Left lobe of liver (tissue), 2 donors: Measurements from ENCODE around the gene AREL1. TPM values are rescaled to one million over a fixed set of nuclear protein-coding genes. Genes with fewer than 3 reads are reported as not detected.
"Not testable (repeated sequence)": the region's sequence is repeated elsewhere in the genome, so short reads cannot be mapped to it uniquely, and the experiment has no call there.

Experiments used
- ATAC-seq: fragments of 200-7000 bp; cut with Tn5 transposase; one replicate; pipeline ENCODE4 v1.9.1; 2020; ENCODE audit warnings: mild to moderate bottlenecking, moderate library complexity
- DNase-seq: peaks from one replicate; pipeline ENCODE4 v3.0.0-alpha.2; 2020; ENCODE audit warnings: low spot score
- total RNA-seq: library from RNA; stranded (reverse); gene quantifications from one replicate; pipeline ENCODE4 v1.2.1, GENCODE V29; 2021
- donor health status: DM: no; HTN: no; CAD: no; lungs with moderate emphysema.
- donor health status: DM: no; HTN: yes; CAD: no.

Gene AREL1
- 18.4 TPM for total RNA-seq

GRCh38 chr14:74712499-74713394 lies at the start of gene AREL1, which contains the start of gene FCF1:
AREL1 (minus strand) TSS chr14:74713080; CDS start chr14:74685615, 27,465 bp downstream.
FCF1 (plus strand) TSS chr14:74713144; CDS start chr14:74713198, 54 bp downstream.
- peak; percentile 99 for ATAC-seq
- DNase-seq, result peak; percentile 87

- ATAC-seq, DNase-seq: not testable (repeated sequence)
These were observed 45.6 kb upstream of the AREL1 start for GRCh38 chr14:74758505-74758904.

GRCh38 chr14:74756326-74756725 lies 43.4 kb upstream of the AREL1 start:
- no peak for ATAC-seq

GRCh38 chr14:74754899-74755298 lies 42.0 kb upstream of the AREL1 start:
- ATAC-seq (no peak), DNase-seq (no peak)

More at GRCh38 chr14:74756326-74756725, 43.4 kb upstream of the AREL1 start:
- DNase-seq, result no peak

GRCh38 chr14:74754157-74754556 lies 41.3 kb upstream of the AREL1 start:
- no peak for DNase-seq
- ATAC-seq, result no peak

GRCh38 chr14:74747237-74747636 lies 34.4 kb upstream of the AREL1 start:
- DNase-seq (no peak), ATAC-seq (no peak)

- DNase-seq (no peak), ATAC-seq (no peak)
These were observed 26.6 kb upstream of the AREL1 start for GRCh38 chr14:74739293-74740030.

- ATAC-seq, result no peak
- DNase-seq, result no peak
These were observed 25.0 kb upstream of the AREL1 start for GRCh38 chr14:74737753-74738325.

- ATAC-seq (no peak), DNase-seq (no peak)
These were observed 22.2 kb upstream of the AREL1 start for GRCh38 chr14:74735125-74735524.

- DNase-seq (no peak), ATAC-seq (no peak)
These were observed 20.3 kb upstream of the AREL1 start for GRCh38 chr14:74733221-74733620.

GRCh38 chr14:74732387-74732786 lies 19.5 kb upstream of the AREL1 start:
- ATAC-seq (no peak), DNase-seq (no peak)

- DNase-seq (no peak), ATAC-seq (peak; percentile 82)
These were observed 10.3 kb upstream of the AREL1 start for GRCh38 chr14:74723134-74723533.

GRCh38 chr14:74720526-74720925 lies 7.6 kb upstream of the AREL1 start:
- ATAC-seq (no peak), DNase-seq (no peak)

GRCh38 chr14:74713395-74713735 lies 485 bp upstream of the AREL1 start:
- ATAC-seq (peak; percentile 9), DNase-seq (no peak)

GRCh38 chr14:74711651-74712050 lies 1.2 kb downstream of the AREL1 start:
- ATAC-seq (no peak), DNase-seq (no peak)

- DNase-seq (no peak), ATAC-seq (no peak)
These were observed 2.4 kb downstream of the AREL1 start for GRCh38 chr14:74710480-74710879.

- ATAC-seq (no peak), DNase-seq (no peak)
These were observed 7.0 kb downstream of the AREL1 start for GRCh38 chr14:74705613-74706500.

GRCh38 chr14:74704656-74705055 lies 8.2 kb downstream of the AREL1 start:
- ATAC-seq, result no peak
- DNase-seq, result no peak

GRCh38 chr14:74703043-74703442 lies 9.8 kb downstream of the AREL1 start:
- DNase-seq (no peak), ATAC-seq (no peak)

GRCh38 chr14:74702293-74702692 lies 10.6 kb downstream of the AREL1 start:
- no peak for ATAC-seq

GRCh38 chr14:74698465-74698864 lies 14.4 kb downstream of the AREL1 start:
- peak; percentile 25 for ATAC-seq
- DNase-seq, result no peak

More at GRCh38 chr14:74702293-74702692, 10.6 kb downstream of the AREL1 start:
- no peak for DNase-seq
